ENCODE data around the gene MFSD11. TPM values are rescaled to one million over a fixed set of nuclear protein-coding genes. Genes with fewer than 3 reads are reported as not detected.

MFSD11 gene
- polyA plus RNA-seq, 3 donors: 19.8 to 24.8 (median 23.8) TPM

GRCh38 chr17:76691379-76692191, 46.3 kb upstream of the MFSD11 start:
- Histone ChIP-seq H3K79me2 (ENCODE audit: insufficient read depth, low read length) (no peaks in the 10 kb centered on the region), H3K27ac (ENCODE audit: low read depth in 1 of 2, low read length in 2 of 2) (no peak overlapping the region), H3K9ac (ENCODE audit: insufficient read depth, low read length, poor library complexity, severe bottlenecking) (no peak overlapping the region), H3K4me1 (ENCODE audit: control insufficient read depth in 1 of 2, insufficient read depth in 2 of 2, low read length in 2 of 2) (no peaks in the 10 kb centered on the region), H4K20me1 (ENCODE audit: insufficient read depth, low read length) (no peaks in the 10 kb centered on the region), H3K4me2 (replicated peaks; ENCODE audit: extremely low read depth, low read length, poor library complexity, severe bottlenecking) (no peak overlapping the region), H3K27me3 (ENCODE audit: control insufficient read depth in 2 of 2, insufficient read depth in 2 of 2, low read length in 2 of 2) (no peaks in the 10 kb centered on the region), H3K4me3 (replicated peaks in 1 of 3; ENCODE audit: low read depth in 2 of 3, low read length in 3 of 3) (no peak overlapping the region), H3K9me3 (replicated peaks in 1 of 2; ENCODE audit: control insufficient read depth in 1 of 2, insufficient read depth in 1 of 2, low read length in 2 of 2) (no peaks in the 10 kb centered on the region), H2AFZ (ENCODE audit: insufficient read depth, low read depth, low read length, poor library complexity, severe bottlenecking) (no peak overlapping the region), H3K36me3 (replicated peaks in 1 of 2; ENCODE audit: control insufficient read depth in 1 of 2, insufficient read depth in 2 of 2, low read length in 2 of 2) (no peaks in the 10 kb centered on the region)
- peaks cover 2% of the 10 kb centered on the region for H3K4me1 Mint-ChIP-seq
- no peak for DNase-seq
- no peak for TF ChIP-seq CTCF (IDR thresholded peaks at IDR 0.05)
- H3K27ac Mint-ChIP-seq: no peak overlapping the region
- H3K36me3 Mint-ChIP-seq: no peaks in the 10 kb centered on the region
- no peaks in the 10 kb centered on the region for H3K9me3 Mint-ChIP-seq
- H3K27me3 Mint-ChIP-seq (ENCODE audit: low read depth in 3 of 3): peaks cover 0 to 6% (median 5%) of the 10 kb centered on the region in 3 donors
- no peak overlapping the region for H3K4me3 Mint-ChIP-seq
- 93% methylated on average over 11 of the region's 14 CpGs for whole genome bisulfite sequencing (ENCODE audit: insufficient coverage)
- intact Hi-C loops (cut with micrococcal nuclease): no loop called here

- no peak for DNase-seq
- Histone ChIP-seq H3K4me2 (replicated peaks; ENCODE audit: extremely low read depth, low read length, poor library complexity, severe bottlenecking) (no peak overlapping the region), H3K4me1 (ENCODE audit: control insufficient read depth in 1 of 2, insufficient read depth in 2 of 2, low read length in 2 of 2) (no peaks in the 10 kb centered on the region), H3K9ac (ENCODE audit: insufficient read depth, low read length, poor library complexity, severe bottlenecking) (no peak overlapping the region), H3K79me2 (ENCODE audit: insufficient read depth, low read length) (no peaks in the 10 kb centered on the region), H3K27me3 (ENCODE audit: control insufficient read depth in 2 of 2, insufficient read depth in 2 of 2, low read length in 2 of 2) (no peaks in the 10 kb centered on the region), H4K20me1 (ENCODE audit: insufficient read depth, low read length) (no peaks in the 10 kb centered on the region), H3K9me3 (replicated peaks in 1 of 2; ENCODE audit: control insufficient read depth in 1 of 2, insufficient read depth in 1 of 2, low read length in 2 of 2) (no peaks in the 10 kb centered on the region), H3K36me3 (replicated peaks in 1 of 2; ENCODE audit: control insufficient read depth in 1 of 2, insufficient read depth in 2 of 2, low read length in 2 of 2) (no peaks in the 10 kb centered on the region), H2AFZ (ENCODE audit: insufficient read depth, low read depth, low read length, poor library complexity, severe bottlenecking) (no peak overlapping the region), H3K4me3 (replicated peaks in 1 of 3; ENCODE audit: low read depth in 2 of 3, low read length in 3 of 3) (no peak overlapping the region), H3K27ac (ENCODE audit: low read depth in 1 of 2, low read length in 2 of 2) (no peak overlapping the region)
- Mint-ChIP-seq H3K4me3 (no peak overlapping the region), H3K27ac (no peak overlapping the region), H3K36me3 (no peaks in the 10 kb centered on the region), H3K9me3 (no peaks in the 10 kb centered on the region), H3K4me1 (peaks cover 4% of the 10 kb centered on the region), H3K27me3 (ENCODE audit: low read depth in 3 of 3) (peaks cover 0 to 9% (median 6%) of the 10 kb centered on the region in 3 donors)
- 97% methylated on average over 8 of the region's 16 CpGs for WGBS (ENCODE audit: insufficient coverage)
- intact Hi-C loops (cut with micrococcal nuclease): no loop called here
- no peak for TF ChIP-seq CTCF (IDR thresholded peaks at IDR 0.05)
Observed at GRCh38 chr17:76695059-76695831, 42.7 kb upstream of the MFSD11 start.
